ENCODE data around the gene MTFP1. TPM values are rescaled to one million over a fixed set of nuclear protein-coding genes. Genes with fewer than 3 reads are reported as not detected.
"Not testable (repeated sequence)": the region's sequence is repeated elsewhere in the genome, so short reads cannot be mapped to it uniquely, and the experiment has no call there.

The MTFP1 gene
- total and polyA plus RNA-seq, 2 experiments from 2014 or later, result 54.6 to 64.1 TPM

GRCh38 chr22:30451488-30451887 lies 25.9 kb downstream of the MTFP1 start:
- H3K27ac ChIP-seq (ENCODE audit: low read depth); ATAC-seq; H3K4me1 ChIP-seq (ENCODE audit: insufficient read depth); H3K4me1 Mint-ChIP-seq; H3K9me3 Mint-ChIP-seq; H3K4me3 Mint-ChIP-seq; H3K4me3 ChIP-seq; H3K79me2 ChIP-seq (replicated peaks; ENCODE audit: insufficient read depth); H3F3A ChIP-seq (replicated peaks; ENCODE audit: low read depth); H2AFZ ChIP-seq; H3K9me2 ChIP-seq (ENCODE audit: insufficient read depth); H3K36me3 Mint-ChIP-seq (ENCODE audit: low read depth); H3K4me2 ChIP-seq; H3K27me3 ChIP-seq (ENCODE audit: insufficient read depth); DNase-seq (ENCODE audit: low spot score); H3K27me3 Mint-ChIP-seq (ENCODE audit: insufficient read depth, low read depth, poor library complexity); H4K20me1 ChIP-seq (replicated peaks; ENCODE audit: insufficient read depth); H3K36me3 ChIP-seq (ENCODE audit: insufficient read depth); H3K27ac Mint-ChIP-seq: not testable (repeated sequence)

DNA sequence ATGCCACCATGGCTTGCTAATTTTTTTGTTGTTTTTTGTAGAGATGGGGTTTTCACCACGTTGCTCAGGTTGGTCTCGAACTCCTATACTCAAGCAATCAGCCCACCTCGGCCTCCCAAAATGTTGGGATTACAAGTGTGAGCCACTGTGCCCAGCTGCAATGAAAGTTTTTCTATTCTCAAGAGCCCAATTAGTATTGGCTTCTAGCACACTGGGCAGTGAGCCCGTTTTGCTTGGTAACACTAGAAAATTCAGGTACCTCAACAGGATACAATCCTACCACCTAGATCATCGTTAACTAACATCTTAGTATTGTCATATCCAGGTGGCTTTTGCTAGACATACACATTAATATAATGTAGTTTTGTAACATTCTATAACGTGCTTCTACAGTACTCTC lies 27.3 kb downstream of the MTFP1 start:
- no peak for DNase-seq (ENCODE audit: low spot score)
- no peaks in the 10 kb centered on the region; the same call in 2 of the 3 replicates for H3K9me3 Mint-ChIP-seq
- H3K27ac Mint-ChIP-seq, result no peak overlapping the region
- Histone ChIP-seq H4K20me1 (replicated peaks; ENCODE audit: insufficient read depth) (no peaks in the 10 kb centered on the region), H2AFZ (no peak overlapping the region), H3F3A (replicated peaks; ENCODE audit: low read depth) (no peaks in the 10 kb centered on the region), H3K9me2 (ENCODE audit: insufficient read depth) (no peaks in the 10 kb centered on the region), H3K27ac (ENCODE audit: low read depth) (no peak overlapping the region), H3K36me3 (ENCODE audit: insufficient read depth) (no peaks in the 10 kb centered on the region), H3K4me1 (ENCODE audit: insufficient read depth) (no peaks in the 10 kb centered on the region), H3K4me2 (no peak overlapping the region), H3K27me3 (ENCODE audit: insufficient read depth) (no peaks in the 10 kb centered on the region), H3K79me2 (replicated peaks; ENCODE audit: insufficient read depth) (no peaks in the 10 kb centered on the region), H3K4me3 (no peak overlapping the region)
- no peak for ATAC-seq
- H3K27me3 Mint-ChIP-seq (ENCODE audit: insufficient read depth, low read depth, poor library complexity), result peaks cover 6% of the 10 kb centered on the region
- no peaks in the 10 kb centered on the region; the same call in 2 of the 3 replicates for H3K4me1 Mint-ChIP-seq
- H3K4me3 Mint-ChIP-seq, result no peak overlapping the region
- no peaks in the 10 kb centered on the region for H3K36me3 Mint-ChIP-seq (ENCODE audit: low read depth)
- TF ChIP-seq EZH2 (IDR thresholded peaks at IDR 0.05; ENCODE audit: low read depth, unreplicated experiment), result no peak
- TF ChIP-seq POLR2AphosphoS5 (IDR thresholded peaks at IDR 0.05; ENCODE audit: low read depth), result no peak
- TF ChIP-seq STAT1 (IDR thresholded peaks at IDR 0.05; ENCODE audit: unreplicated experiment), result no peak
- TF ChIP-seq CREB1 (CRISPR knock-in tag; IDR thresholded peaks at IDR 0.05; ENCODE audit: low read depth), result no peak
- no peak for TF ChIP-seq JUNB (IDR thresholded peaks at IDR 0.05; ENCODE audit: unreplicated experiment)
- TF ChIP-seq ZNF114 (CRISPR knock-in tag; IDR thresholded peaks at IDR 0.05), result no peak
- no peak for TF ChIP-seq ETS1 (IDR thresholded peaks at IDR 0.05)
- TF ChIP-seq NANOG (IDR thresholded peaks at IDR 0.05; ENCODE audit: borderline replicate concordance), result no peak
- TF ChIP-seq, protein P1, sequence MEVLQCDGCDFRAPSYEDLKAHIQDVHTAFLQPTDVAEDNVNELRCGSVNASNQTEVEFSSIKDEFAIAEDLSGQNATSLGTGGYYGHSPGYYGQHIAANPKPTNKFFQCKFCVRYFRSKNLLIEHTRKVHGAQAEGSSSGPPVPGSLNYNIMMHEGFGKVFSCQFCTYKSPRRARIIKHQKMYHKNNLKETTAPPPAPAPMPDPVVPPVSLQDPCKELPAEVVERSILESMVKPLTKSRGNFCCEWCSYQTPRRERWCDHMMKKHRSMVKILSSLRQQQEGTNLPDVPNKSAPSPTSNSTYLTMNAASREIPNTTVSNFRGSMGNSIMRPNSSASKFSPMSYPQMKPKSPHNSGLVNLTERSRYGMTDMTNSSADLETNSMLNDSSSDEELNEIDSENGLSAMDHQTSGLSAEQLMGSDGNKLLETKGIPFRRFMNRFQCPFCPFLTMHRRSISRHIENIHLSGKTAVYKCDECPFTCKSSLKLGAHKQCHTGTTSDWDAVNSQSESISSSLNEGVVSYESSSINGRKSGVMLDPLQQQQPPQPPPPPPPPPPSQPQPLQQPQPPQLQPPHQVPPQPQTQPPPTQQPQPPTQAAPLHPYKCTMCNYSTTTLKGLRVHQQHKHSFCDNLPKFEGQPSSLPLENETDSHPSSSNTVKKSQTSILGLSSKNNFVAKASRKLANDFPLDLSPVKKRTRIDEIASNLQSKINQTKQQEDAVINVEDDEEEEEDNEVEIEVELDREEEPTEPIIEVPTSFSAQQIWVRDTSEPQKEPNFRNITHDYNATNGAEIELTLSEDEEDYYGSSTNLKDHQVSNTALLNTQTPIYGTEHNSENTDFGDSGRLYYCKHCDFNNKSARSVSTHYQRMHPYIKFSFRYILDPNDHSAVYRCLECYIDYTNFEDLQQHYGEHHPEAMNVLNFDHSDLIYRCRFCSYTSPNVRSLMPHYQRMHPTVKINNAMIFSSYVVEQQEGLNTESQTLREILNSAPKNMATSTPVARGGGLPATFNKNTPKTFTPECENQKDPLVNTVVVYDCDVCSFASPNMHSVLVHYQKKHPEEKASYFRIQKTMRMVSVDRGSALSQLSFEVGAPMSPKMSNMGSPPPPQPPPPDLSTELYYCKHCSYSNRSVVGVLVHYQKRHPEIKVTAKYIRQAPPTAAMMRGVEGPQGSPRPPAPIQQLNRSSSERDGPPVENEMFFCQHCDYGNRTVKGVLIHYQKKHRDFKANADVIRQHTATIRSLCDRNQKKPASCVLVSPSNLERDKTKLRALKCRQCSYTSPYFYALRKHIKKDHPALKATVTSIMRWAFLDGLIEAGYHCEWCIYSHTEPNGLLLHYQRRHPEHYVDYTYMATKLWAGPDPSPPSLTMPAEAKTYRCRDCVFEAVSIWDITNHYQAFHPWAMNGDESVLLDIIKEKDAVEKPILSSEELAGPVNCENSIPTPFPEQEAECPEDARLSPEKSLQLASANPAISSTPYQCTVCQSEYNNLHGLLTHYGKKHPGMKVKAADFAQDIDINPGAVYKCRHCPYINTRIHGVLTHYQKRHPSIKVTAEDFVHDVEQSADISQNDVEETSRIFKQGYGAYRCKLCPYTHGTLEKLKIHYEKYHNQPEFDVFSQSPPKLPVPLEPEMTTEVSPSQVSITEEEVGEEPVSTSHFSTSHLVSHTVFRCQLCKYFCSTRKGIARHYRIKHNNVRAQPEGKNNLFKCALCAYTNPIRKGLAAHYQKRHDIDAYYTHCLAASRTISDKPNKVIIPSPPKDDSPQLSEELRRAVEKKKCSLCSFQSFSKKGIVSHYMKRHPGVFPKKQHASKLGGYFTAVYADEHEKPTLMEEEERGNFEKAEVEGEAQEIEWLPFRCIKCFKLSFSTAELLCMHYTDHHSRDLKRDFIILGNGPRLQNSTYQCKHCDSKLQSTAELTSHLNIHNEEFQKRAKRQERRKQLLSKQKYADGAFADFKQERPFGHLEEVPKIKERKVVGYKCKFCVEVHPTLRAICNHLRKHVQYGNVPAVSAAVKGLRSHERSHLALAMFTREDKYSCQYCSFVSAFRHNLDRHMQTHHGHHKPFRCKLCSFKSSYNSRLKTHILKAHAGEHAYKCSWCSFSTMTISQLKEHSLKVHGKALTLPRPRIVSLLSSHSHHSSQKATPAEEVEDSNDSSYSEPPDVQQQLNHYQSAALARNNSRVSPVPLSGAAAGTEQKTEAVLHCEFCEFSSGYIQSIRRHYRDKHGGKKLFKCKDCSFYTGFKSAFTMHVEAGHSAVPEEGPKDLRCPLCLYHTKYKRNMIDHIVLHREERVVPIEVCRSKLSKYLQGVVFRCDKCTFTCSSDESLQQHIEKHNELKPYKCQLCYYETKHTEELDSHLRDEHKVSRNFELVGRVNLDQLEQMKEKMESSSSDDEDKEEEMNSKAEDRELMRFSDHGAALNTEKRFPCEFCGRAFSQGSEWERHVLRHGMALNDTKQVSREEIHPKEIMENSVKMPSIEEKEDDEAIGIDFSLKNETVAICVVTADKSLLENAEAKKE (CRISPR knock-in tag; IDR thresholded peaks at IDR 0.05), result no peak
- no peak for TF ChIP-seq ZNF331 (CRISPR knock-in tag; IDR thresholded peaks at IDR 0.05; ENCODE audit: low read depth)
- TF ChIP-seq, protein P2, sequence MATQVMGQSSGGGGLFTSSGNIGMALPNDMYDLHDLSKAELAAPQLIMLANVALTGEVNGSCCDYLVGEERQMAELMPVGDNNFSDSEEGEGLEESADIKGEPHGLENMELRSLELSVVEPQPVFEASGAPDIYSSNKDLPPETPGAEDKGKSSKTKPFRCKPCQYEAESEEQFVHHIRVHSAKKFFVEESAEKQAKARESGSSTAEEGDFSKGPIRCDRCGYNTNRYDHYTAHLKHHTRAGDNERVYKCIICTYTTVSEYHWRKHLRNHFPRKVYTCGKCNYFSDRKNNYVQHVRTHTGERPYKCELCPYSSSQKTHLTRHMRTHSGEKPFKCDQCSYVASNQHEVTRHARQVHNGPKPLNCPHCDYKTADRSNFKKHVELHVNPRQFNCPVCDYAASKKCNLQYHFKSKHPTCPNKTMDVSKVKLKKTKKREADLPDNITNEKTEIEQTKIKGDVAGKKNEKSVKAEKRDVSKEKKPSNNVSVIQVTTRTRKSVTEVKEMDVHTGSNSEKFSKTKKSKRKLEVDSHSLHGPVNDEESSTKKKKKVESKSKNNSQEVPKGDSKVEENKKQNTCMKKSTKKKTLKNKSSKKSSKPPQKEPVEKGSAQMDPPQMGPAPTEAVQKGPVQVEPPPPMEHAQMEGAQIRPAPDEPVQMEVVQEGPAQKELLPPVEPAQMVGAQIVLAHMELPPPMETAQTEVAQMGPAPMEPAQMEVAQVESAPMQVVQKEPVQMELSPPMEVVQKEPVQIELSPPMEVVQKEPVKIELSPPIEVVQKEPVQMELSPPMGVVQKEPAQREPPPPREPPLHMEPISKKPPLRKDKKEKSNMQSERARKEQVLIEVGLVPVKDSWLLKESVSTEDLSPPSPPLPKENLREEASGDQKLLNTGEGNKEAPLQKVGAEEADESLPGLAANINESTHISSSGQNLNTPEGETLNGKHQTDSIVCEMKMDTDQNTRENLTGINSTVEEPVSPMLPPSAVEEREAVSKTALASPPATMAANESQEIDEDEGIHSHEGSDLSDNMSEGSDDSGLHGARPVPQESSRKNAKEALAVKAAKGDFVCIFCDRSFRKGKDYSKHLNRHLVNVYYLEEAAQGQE (IDR thresholded peaks at IDR 0.05; ENCODE audit: unreplicated experiment), result no peak
- no peak for TF ChIP-seq EZH2phosphoT487 (IDR thresholded peaks at IDR 0.05; ENCODE audit: unreplicated experiment)

Data from GM23338 (cell line).